Panc1 (cell line): Measurements from ENCODE around the gene TGM4. TPM values are rescaled to one million over a fixed set of nuclear protein-coding genes. Genes with fewer than 3 reads are reported as not detected.

Experiments used
- ATAC-seq: fragments of 200-7000 bp; cut with Tn5 transposase; 2 replicates; pipeline ENCODE4 v1.9.1; 2020; ENCODE audit warnings: mild to moderate bottlenecking, moderate library complexity
- BruUV-seq: library from RNA; stranded (reverse); fragments of 400-500 nt; replicated peaks from 2 replicates; lab custom pipeline; 2021; lab: Mats Ljungman, UMichigan
- CTCF ChIA-PET: fragments of 300-600 bp; sonication (Branson Sonifier 250); formaldehyde crosslinking; loops from one replicate; lab custom pipeline; 2022; ENCODE audit warnings: antibody characterized with exemption; lab: Charles Lee
- POLR2A ChIA-PET: fragments of 300-600 bp; sonication (Branson Sonifier 250); formaldehyde crosslinking; loops from one replicate; lab custom pipeline; 2022; ENCODE audit warnings: antibody characterized with exemption; lab: Charles Lee
- DNase-seq: peaks from one replicate; pipeline ENCODE4 v3.0.0-alpha.2; 2010; ENCODE audit warnings: low read depth, low spot score
- H3K27ac ChIP-seq: 2 replicates; pipeline ENCODE4 v1.5.1; 2011; ENCODE audit warnings: mild to moderate bottlenecking, low read length, inconsistent platforms
- H3K27me3 ChIP-seq: fragments of 200-500 bp; sonication (Bioruptor generic); 2 replicates; pipeline ENCODE4 v1.6.0; 2014; ENCODE audit warnings: low read length, inconsistent platforms; ENCODE audit not compliant: control insufficient read depth, insufficient read depth
- H3K36me3 ChIP-seq: fragments of 200-500 bp; sonication (Bioruptor generic); 2 replicates; pipeline ENCODE4 v1.5.1; 2014; ENCODE audit warnings: inconsistent platforms, mild to moderate bottlenecking, low read length, moderate library complexity; ENCODE audit not compliant: control insufficient read depth, insufficient read depth
- H3K4me1 ChIP-seq: 2 replicates; pipeline ENCODE4 v1.5.1; 2011; ENCODE audit warnings: inconsistent platforms, mild to moderate bottlenecking, low read length, moderate library complexity; ENCODE audit not compliant: control insufficient read depth, insufficient read depth
- H3K4me3 ChIP-seq, 2 experiments: 2 replicates each; pipeline ENCODE4 v1.5.1; 2011 to 2012; ENCODE audit warnings: low read depth in 2 of 2, low read length in 2 of 2, mild to moderate bottlenecking in 2 of 2, inconsistent platforms in 1 of 2, moderate library complexity in 1 of 2
- H3K9me3 ChIP-seq: fragments of 200-500 bp; sonication (Bioruptor generic); 2 replicates; pipeline ENCODE4 v1.5.1; 2014; ENCODE audit warnings: low read depth, mild to moderate bottlenecking, inconsistent platforms, low read length, moderate library complexity; ENCODE audit not compliant: control insufficient read depth, insufficient read depth
- CTCF ChIP-seq: fragments of 450-650 bp; IDR thresholded peaks from 2 replicates; pipeline ENCODE4 v1.5.1; 2017; ENCODE audit warnings: mild to moderate bottlenecking
- POLR2AphosphoS5 ChIP-seq: IDR thresholded peaks from 2 replicates; pipeline ENCODE4 v1.6.1; 2012; ENCODE audit warnings: mild to moderate bottlenecking, low read depth, low read length, moderate library complexity
- SIN3A ChIP-seq: IDR thresholded peaks from 2 replicates; pipeline ENCODE4 v1.6.1; 2012; ENCODE audit warnings: low read depth, mild to moderate bottlenecking, low read length, moderate library complexity, borderline replicate concordance; ENCODE audit not compliant: insufficient read depth
- TCF7L2 ChIP-seq: IDR thresholded peaks from 2 replicates; pipeline ENCODE4 v1.6.1; 2011; ENCODE audit warnings: mild to moderate bottlenecking, low read depth, low read length, inconsistent platforms
- in situ Hi-C: cut with HindIII; loops from 2 replicates; pipeline ENCODE4 v1.10.0; 2016; ENCODE audit warnings: low sequenced_read_pairs, low pct_unique_long_range_greater_than_20kb
- intact Hi-C: fragments of 100-400 bp; cut with micrococcal nuclease; formaldehyde crosslinking; loops from one replicate; pipeline ENCODE4 v1.10.0; 2022; ENCODE audit not compliant: unreplicated experiment
- total RNA-seq: library from RNA; stranded (reverse); gene quantifications from one replicate; pipeline ENCODE4 v1.2.1, GENCODE V29; 2021; ENCODE audit not compliant: unreplicated experiment
- TF ChIP-seq, protein P1 (sequence below), 2 experiments: IDR thresholded peaks; 2 replicates each; pipeline ENCODE4 v1.6.1; 2011 to 2012; ENCODE audit warnings: low read depth in 2 of 2, control low read depth in 1 of 2, low read length in 1 of 2, mild to moderate bottlenecking in 1 of 2, moderate library complexity in 1 of 2; ENCODE audit not compliant: insufficient read depth in 1 of 2

Gene TGM4
- total RNA-seq, 1 experiment from 2014 or later: 0.46 TPM

GRCh38 chr3:44885618-44886017 lies 11.2 kb downstream of the TGM4 start:
- Histone ChIP-seq H3K27me3 (no peaks in the 10 kb centered on the region), H3K4me1 (peaks cover 8% of the 10 kb centered on the region; the same call in 1 of the 2 replicates), H3K27ac (peak overlapping the region; percentile 49; the same call in 1 of the 2 replicates), H3K4me3 (no peak overlapping the region), H3K36me3 (no peaks in the 10 kb centered on the region), H3K9me3 (no peaks in the 10 kb centered on the region)
- no TSS peak for BruUV-seq
- ChIA-PET POLR2A (no interaction called here), CTCF (no interaction called here)
- in situ Hi-C loops (no loop called here), intact Hi-C loops (no loop called here)
- ATAC-seq (peak; percentile 89), DNase-seq (peak; percentile 86)
- TF ChIP-seq, protein P1, sequence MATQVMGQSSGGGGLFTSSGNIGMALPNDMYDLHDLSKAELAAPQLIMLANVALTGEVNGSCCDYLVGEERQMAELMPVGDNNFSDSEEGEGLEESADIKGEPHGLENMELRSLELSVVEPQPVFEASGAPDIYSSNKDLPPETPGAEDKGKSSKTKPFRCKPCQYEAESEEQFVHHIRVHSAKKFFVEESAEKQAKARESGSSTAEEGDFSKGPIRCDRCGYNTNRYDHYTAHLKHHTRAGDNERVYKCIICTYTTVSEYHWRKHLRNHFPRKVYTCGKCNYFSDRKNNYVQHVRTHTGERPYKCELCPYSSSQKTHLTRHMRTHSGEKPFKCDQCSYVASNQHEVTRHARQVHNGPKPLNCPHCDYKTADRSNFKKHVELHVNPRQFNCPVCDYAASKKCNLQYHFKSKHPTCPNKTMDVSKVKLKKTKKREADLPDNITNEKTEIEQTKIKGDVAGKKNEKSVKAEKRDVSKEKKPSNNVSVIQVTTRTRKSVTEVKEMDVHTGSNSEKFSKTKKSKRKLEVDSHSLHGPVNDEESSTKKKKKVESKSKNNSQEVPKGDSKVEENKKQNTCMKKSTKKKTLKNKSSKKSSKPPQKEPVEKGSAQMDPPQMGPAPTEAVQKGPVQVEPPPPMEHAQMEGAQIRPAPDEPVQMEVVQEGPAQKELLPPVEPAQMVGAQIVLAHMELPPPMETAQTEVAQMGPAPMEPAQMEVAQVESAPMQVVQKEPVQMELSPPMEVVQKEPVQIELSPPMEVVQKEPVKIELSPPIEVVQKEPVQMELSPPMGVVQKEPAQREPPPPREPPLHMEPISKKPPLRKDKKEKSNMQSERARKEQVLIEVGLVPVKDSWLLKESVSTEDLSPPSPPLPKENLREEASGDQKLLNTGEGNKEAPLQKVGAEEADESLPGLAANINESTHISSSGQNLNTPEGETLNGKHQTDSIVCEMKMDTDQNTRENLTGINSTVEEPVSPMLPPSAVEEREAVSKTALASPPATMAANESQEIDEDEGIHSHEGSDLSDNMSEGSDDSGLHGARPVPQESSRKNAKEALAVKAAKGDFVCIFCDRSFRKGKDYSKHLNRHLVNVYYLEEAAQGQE (IDR thresholded peaks at IDR 0.05; ENCODE audit: insufficient read depth in 1 of 2, low read depth in 2 of 2, low read length in 1 of 2): no peak
- TF ChIP-seq SIN3A (no peak), POLR2AphosphoS5 (no peak), CTCF (no peak), TCF7L2 (no peak)

GRCh38 chr3:44886561-44886960 lies 12.2 kb downstream of the TGM4 start:
- in situ Hi-C loops: no loop called here
- CTCF ChIA-PET: no interaction called here

More at GRCh38 chr3:44886561-44886960, 12.2 kb downstream of the TGM4 start:
- no peak overlapping the region for H3K4me3 ChIP-seq
- intact Hi-C loops: no loop called here
- no TSS peak for BruUV-seq
- DNase-seq (peak; percentile 73), ATAC-seq (peak; percentile 74)
- no peaks in the 10 kb centered on the region for H3K9me3 ChIP-seq
- POLR2A ChIA-PET: no interaction called here
- H3K27ac ChIP-seq: no peak overlapping the region
- H3K27me3 ChIP-seq: no peaks in the 10 kb centered on the region
- no peak for TF ChIP-seq CTCF
- no peak for TF ChIP-seq TCF7L2
- no peak for TF ChIP-seq SIN3A
- TF ChIP-seq, protein P1 (IDR thresholded peaks at IDR 0.05; ENCODE audit: insufficient read depth in 1 of 2, low read depth in 2 of 2, low read length in 1 of 2): no peak
- TF ChIP-seq POLR2AphosphoS5: no peak
- no peaks in the 10 kb centered on the region for H3K36me3 ChIP-seq
- H3K4me1 ChIP-seq: peaks cover 8% of the 10 kb centered on the region; the same call in 1 of the 2 replicates
